LNCAP (cell line): Measurements from ENCODE around the gene MYL11.

Experiments used
- CTCF ChIP-seq: fragments of 450-650 bp; IDR thresholded peaks from 2 replicates; pipeline ENCODE4 v1.5.1; 2017; ENCODE audit warnings: mild to moderate bottlenecking

The MYL11 gene

GRCh38 chr16:30372038-30372712 lies 2.4 kb upstream of the MYL11 start:
- TF ChIP-seq CTCF = no peak

GRCh38 chr16:30372725-30373124 lies 1.9 kb upstream of the MYL11 start:
- TF ChIP-seq CTCF = no peak

DNA sequence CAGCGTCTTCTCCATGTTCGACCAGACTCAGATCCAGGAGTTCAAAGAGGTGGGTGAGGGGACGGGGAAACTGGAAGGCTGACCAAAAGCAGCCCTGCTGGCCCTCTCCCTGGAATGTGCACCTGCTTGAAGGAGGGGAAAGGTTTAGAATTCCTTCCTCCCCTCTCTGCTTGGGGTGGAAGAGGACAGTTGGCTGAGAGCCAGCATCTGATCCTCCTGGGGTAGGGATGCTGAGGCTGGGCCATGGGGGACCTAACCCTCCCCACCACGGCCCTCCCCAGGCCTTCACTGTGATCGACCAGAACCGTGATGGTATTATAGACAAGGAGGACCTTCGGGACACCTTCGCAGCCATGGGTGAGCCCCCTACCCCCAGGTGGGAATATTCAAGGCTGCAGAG lies 1.3 kb downstream of the MYL11 start:
- TF ChIP-seq CTCF = no peak

DNA sequence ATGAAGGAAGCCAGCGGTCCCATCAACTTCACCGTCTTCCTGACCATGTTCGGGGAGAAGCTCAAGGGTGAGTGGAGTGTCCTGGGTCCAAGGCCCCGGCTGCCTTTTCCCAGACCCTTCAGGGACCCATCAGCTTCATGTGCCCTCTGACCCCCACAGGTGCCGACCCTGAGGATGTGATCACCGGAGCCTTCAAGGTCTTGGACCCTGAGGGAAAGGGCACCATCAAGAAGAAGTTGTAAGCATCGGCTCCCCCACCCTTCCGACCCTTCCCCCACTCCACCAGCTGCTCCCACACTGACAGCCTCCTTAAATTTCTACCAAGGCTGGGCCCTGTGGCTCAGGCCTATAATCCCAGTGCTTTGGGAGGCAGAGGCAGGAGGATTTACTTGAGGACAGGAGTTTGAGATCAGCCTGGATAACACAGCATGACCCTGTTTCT lies 1.9 kb downstream of the MYL11 start:
- TF ChIP-seq CTCF = no peak

- TF ChIP-seq CTCF = no peak
Observed at GRCh38 chr16:30377050-30377811, 2.6 kb downstream of the MYL11 start.

DNA sequence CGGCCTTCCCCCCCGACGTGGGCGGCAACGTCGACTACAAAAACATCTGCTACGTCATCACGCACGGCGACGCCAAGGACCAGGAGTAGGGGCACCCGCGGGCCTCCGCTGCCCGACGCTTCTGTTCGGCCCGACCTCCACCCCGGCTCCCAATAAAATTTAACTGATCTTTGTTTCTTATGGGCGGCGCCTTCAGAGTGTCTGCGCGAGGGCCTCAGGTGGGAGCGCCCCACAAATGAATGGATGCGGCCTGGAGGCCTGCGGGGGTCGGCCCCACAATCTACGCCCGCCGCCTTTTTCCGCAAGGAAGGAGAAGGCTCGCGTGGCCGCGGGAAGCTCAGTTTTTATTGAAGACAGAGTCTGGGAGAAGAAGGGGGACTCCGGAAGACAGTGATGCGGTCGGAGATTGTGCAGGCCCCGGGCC lies 3.2 kb downstream of the MYL11 start:
- no peak for TF ChIP-seq CTCF

GRCh38 chr16:30378236-30379157 lies 3.9 kb downstream of the MYL11 start:
- TF ChIP-seq CTCF = no peak
